ENCODE measurements around the gene AHRR. TPM values are rescaled to one million over a fixed set of nuclear protein-coding genes. Genes with fewer than 3 reads are reported as not detected.
"Not testable (repeated sequence)": the region's sequence is repeated elsewhere in the genome, so short reads cannot be mapped to it uniquely, and the experiment has no call there.

AHRR gene
- total and polyA plus RNA-seq, 4 donors = 2.8 to 5.5 (median 3.8) TPM

- WGBS (ENCODE audit: insufficient coverage) = 55% methylated on average over 20 of the region's 26 CpGs
- no peaks in the 10 kb centered on the region for H3K9me3 ChIP-seq (ENCODE audit: control insufficient read depth, insufficient read depth, low read length)
- peaks cover 17% of the 10 kb centered on the region for H3K36me3 ChIP-seq (ENCODE audit: control insufficient read depth, insufficient read depth, low read length)
- DNase-seq (ENCODE audit: low read depth in 4 of 6, low spot score in 6 of 6) = no peak
- peaks cover 2% of the 10 kb centered on the region for H3K27me3 ChIP-seq (ENCODE audit: control insufficient read depth, insufficient read depth, low read length)
- H3K4me1 ChIP-seq (ENCODE audit: control insufficient read depth, insufficient read depth, low read length) = peaks cover 24% of the 10 kb centered on the region
- H3K27ac ChIP-seq (ENCODE audit: low read depth, low read length) = peak overlapping the region; percentile 69
- H3K4me3 ChIP-seq (ENCODE audit: low read depth, low read length) = peak overlapping the region; percentile 2
These were observed 79.0 kb downstream of the AHRR start for GRCh38 chr5:400282-401145.

- Histone ChIP-seq H3K9me3 (ENCODE audit: control insufficient read depth, insufficient read depth, low read length) (no peaks in the 10 kb centered on the region), H3K36me3 (ENCODE audit: control insufficient read depth, insufficient read depth, low read length) (peaks cover 13% of the 10 kb centered on the region), H3K4me3 (ENCODE audit: low read depth, low read length) (no peak overlapping the region), H3K4me1 (ENCODE audit: control insufficient read depth, insufficient read depth, low read length) (peaks cover 24% of the 10 kb centered on the region), H3K27ac (ENCODE audit: low read depth, low read length) (no peak overlapping the region), H3K27me3 (ENCODE audit: control insufficient read depth, insufficient read depth, low read length) (peaks cover 2% of the 10 kb centered on the region)
- no peak for DNase-seq (ENCODE audit: low read depth in 4 of 6, low spot score in 6 of 6)
- 90% methylated on average over 21 of the region's 24 CpGs for WGBS (ENCODE audit: insufficient coverage)
These were observed 79.9 kb downstream of the AHRR start for GRCh38 chr5:401146-402034.

GRCh38 chr5:402219-402614, 80.7 kb downstream of the AHRR start:
- 94% methylated on average over 16 of the region's 17 CpGs for WGBS (ENCODE audit: insufficient coverage)
- not testable (repeated sequence) for H3K4me3 ChIP-seq (ENCODE audit: low read depth, low read length); H3K27ac ChIP-seq (ENCODE audit: low read depth, low read length); H3K9me3 ChIP-seq (ENCODE audit: control insufficient read depth, insufficient read depth, low read length); DNase-seq (ENCODE audit: low read depth in 4 of 6, low spot score in 6 of 6); H3K27me3 ChIP-seq (ENCODE audit: control insufficient read depth, insufficient read depth, low read length)
- H3K4me1 ChIP-seq (ENCODE audit: control insufficient read depth, insufficient read depth, low read length) = peaks cover 24% of the 10 kb centered on the region
- peaks cover 13% of the 10 kb centered on the region for H3K36me3 ChIP-seq (ENCODE audit: control insufficient read depth, insufficient read depth, low read length)

- Histone ChIP-seq H3K27me3 (ENCODE audit: control insufficient read depth, insufficient read depth, low read length) (peaks cover 2% of the 10 kb centered on the region), H3K4me1 (ENCODE audit: control insufficient read depth, insufficient read depth, low read length) (peaks cover 24% of the 10 kb centered on the region), H3K9me3 (ENCODE audit: control insufficient read depth, insufficient read depth, low read length) (no peaks in the 10 kb centered on the region), H3K27ac (ENCODE audit: low read depth, low read length) (no peak overlapping the region), H3K36me3 (ENCODE audit: control insufficient read depth, insufficient read depth, low read length) (peaks cover 13% of the 10 kb centered on the region), H3K4me3 (ENCODE audit: low read depth, low read length) (no peak overlapping the region)
- DNase-seq (ENCODE audit: low read depth in 4 of 6, low spot score in 6 of 6) = no peak
- 96% methylated on average over 19 of the region's 20 CpGs for WGBS (ENCODE audit: insufficient coverage)
These were observed 81.3 kb downstream of the AHRR start for GRCh38 chr5:402615-403359.

GRCh38 chr5:403995-404394, 82.5 kb downstream of the AHRR start:
- peaks cover 6% of the 10 kb centered on the region for H3K36me3 ChIP-seq (ENCODE audit: control insufficient read depth, insufficient read depth, low read length)
- H3K27me3 ChIP-seq (ENCODE audit: control insufficient read depth, insufficient read depth, low read length) = peaks cover 2% of the 10 kb centered on the region
- WGBS (ENCODE audit: insufficient coverage) = 93% methylated on average over 10 of the region's 11 CpGs
- no peak overlapping the region for H3K4me3 ChIP-seq (ENCODE audit: low read depth, low read length)
- no peak overlapping the region for H3K27ac ChIP-seq (ENCODE audit: low read depth, low read length)
- no peak for DNase-seq (ENCODE audit: low read depth in 4 of 6, low spot score in 6 of 6)
- H3K4me1 ChIP-seq (ENCODE audit: control insufficient read depth, insufficient read depth, low read length) = peaks cover 18% of the 10 kb centered on the region
- H3K9me3 ChIP-seq (ENCODE audit: control insufficient read depth, insufficient read depth, low read length) = no peaks in the 10 kb centered on the region

GRCh38 chr5:404666-405241, 83.2 kb downstream of the AHRR start:
- Histone ChIP-seq H3K4me3 (ENCODE audit: low read depth, low read length) (no peak overlapping the region), H3K36me3 (ENCODE audit: control insufficient read depth, insufficient read depth, low read length) (peaks cover 5% of the 10 kb centered on the region), H3K9me3 (ENCODE audit: control insufficient read depth, insufficient read depth, low read length) (no peaks in the 10 kb centered on the region), H3K27me3 (ENCODE audit: control insufficient read depth, insufficient read depth, low read length) (peaks cover 2% of the 10 kb centered on the region), H3K4me1 (ENCODE audit: control insufficient read depth, insufficient read depth, low read length) (peaks cover 11% of the 10 kb centered on the region), H3K27ac (ENCODE audit: low read depth, low read length) (no peak overlapping the region)
- no peak for DNase-seq (ENCODE audit: low read depth in 4 of 6, low spot score in 6 of 6)
- 90% methylated on average over 11 of the region's 12 CpGs for WGBS (ENCODE audit: insufficient coverage)

- no peak overlapping the region for H3K27ac ChIP-seq (ENCODE audit: low read depth, low read length)
- WGBS (ENCODE audit: insufficient coverage) = 78% methylated on average over 13 of the region's 18 CpGs
- no peak overlapping the region for H3K4me3 ChIP-seq (ENCODE audit: low read depth, low read length)
- H3K27me3 ChIP-seq (ENCODE audit: control insufficient read depth, insufficient read depth, low read length) = peaks cover 2% of the 10 kb centered on the region
- no peak for DNase-seq (ENCODE audit: low read depth in 4 of 6, low spot score in 6 of 6)
- H3K9me3 ChIP-seq (ENCODE audit: control insufficient read depth, insufficient read depth, low read length) = no peaks in the 10 kb centered on the region
- H3K4me1 ChIP-seq (ENCODE audit: control insufficient read depth, insufficient read depth, low read length) = peaks cover 4% of the 10 kb centered on the region
- peaks cover 5% of the 10 kb centered on the region for H3K36me3 ChIP-seq (ENCODE audit: control insufficient read depth, insufficient read depth, low read length)
These were observed 83.9 kb downstream of the AHRR start for GRCh38 chr5:405421-405820.

GRCh38 chr5:406041-406440, 84.5 kb downstream of the AHRR start:
- H3K4me1 ChIP-seq (ENCODE audit: control insufficient read depth, insufficient read depth, low read length) = peaks cover under 1% of the 10 kb centered on the region
- H3K36me3 ChIP-seq (ENCODE audit: control insufficient read depth, insufficient read depth, low read length) = peaks cover 1% of the 10 kb centered on the region
- no peak overlapping the region for H3K4me3 ChIP-seq (ENCODE audit: low read depth, low read length)
- peaks cover under 1% of the 10 kb centered on the region for H3K27me3 ChIP-seq (ENCODE audit: control insufficient read depth, insufficient read depth, low read length)
- H3K9me3 ChIP-seq (ENCODE audit: control insufficient read depth, insufficient read depth, low read length) = no peaks in the 10 kb centered on the region
- no peak overlapping the region for H3K27ac ChIP-seq (ENCODE audit: low read depth, low read length)
- 70% methylated on average over 8 of the region's 9 CpGs for WGBS (ENCODE audit: insufficient coverage)
- no peak for DNase-seq (ENCODE audit: low read depth in 4 of 6, low spot score in 6 of 6)

GRCh38 chr5:407051-407450, 85.5 kb downstream of the AHRR start:
- H3K27ac ChIP-seq (ENCODE audit: low read depth, low read length) = no peak overlapping the region
- H3K4me3 ChIP-seq (ENCODE audit: low read depth, low read length) = no peak overlapping the region
- H3K4me1 ChIP-seq (ENCODE audit: control insufficient read depth, insufficient read depth, low read length) = no peaks in the 10 kb centered on the region
- 88% methylated on average over 1 of the region's 6 CpGs for WGBS (ENCODE audit: insufficient coverage)
- no peaks in the 10 kb centered on the region for H3K36me3 ChIP-seq (ENCODE audit: control insufficient read depth, insufficient read depth, low read length)
- DNase-seq (ENCODE audit: low read depth in 4 of 6, low spot score in 6 of 6) = no peak
- no peaks in the 10 kb centered on the region for H3K27me3 ChIP-seq (ENCODE audit: control insufficient read depth, insufficient read depth, low read length)
- no peaks in the 10 kb centered on the region for H3K9me3 ChIP-seq (ENCODE audit: control insufficient read depth, insufficient read depth, low read length)

Data from spinal cord (tissue), 10 donors.